Activated CD8-positive, alpha-beta memory T cell treated with anti-CD3 and anti-CD28 coated beads, Interleukin-2, amount 50 U/mL, for 24 hours (primary cell): ENCODE results near the gene GPR17.

Experiments
- DNase-seq: peaks from one replicate; pipeline ENCODE4 v3.0.0-alpha.2; 2020; ENCODE audit errors: extremely low read depth

Gene GPR17

DNA sequence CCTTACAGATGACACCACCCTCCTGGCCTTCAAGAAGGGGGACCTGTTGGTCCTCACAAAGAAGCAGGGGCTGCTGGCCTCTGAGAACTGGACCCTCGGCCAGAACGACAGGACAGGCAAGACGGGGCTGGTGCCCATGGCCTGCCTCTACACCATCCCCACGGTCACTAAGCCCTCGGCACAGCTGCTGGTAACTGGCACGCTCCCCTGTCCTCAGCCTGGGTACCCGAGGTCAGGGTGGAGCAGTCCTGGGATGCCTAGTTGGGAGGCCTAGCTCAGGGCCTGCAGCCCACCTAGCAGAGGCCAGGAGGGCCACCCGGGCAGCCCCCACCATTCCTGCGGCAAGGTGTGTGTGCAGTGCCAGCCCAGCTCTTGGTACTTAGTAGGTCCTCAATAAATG lies 16.3 kb upstream of the GPR17 start:
- DNase-seq = no peak

DNA sequence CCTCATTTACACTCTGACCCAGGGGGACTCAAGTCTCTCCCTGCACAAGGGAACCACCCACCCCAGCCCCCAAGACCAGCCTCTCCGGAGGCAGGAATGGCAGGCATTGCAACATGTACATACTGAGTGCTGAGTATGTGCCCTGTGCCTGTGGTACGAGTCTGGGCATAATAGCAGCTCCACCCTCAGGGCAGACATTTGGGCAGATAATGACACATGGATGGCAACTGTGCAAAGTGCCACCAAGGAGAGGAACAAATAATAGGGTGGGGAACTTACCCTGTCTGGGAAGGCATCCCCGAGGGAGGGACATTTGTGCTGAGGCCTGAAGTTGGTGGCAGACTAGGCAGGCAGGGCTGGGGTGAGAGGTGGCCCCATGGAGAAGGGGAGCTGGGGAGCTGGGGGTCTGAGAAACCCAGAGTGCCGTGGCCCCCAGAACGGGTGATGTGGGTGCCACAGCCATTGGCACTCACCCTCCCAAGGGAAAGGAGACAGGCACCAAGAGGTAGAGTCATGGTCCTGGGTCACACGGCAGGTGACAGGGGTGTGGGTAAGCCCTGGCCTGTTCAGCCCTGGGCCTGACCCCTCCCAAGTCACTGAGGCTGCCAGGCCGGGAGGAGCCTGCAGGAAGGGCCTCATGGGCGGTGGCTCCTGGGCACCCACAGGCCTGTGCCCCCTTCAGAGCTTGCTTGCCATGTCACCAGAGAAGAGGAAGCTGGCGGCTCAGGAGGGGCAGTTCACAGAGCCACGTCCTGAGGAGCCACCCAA lies 15.7 kb upstream of the GPR17 start:
- DNase-seq = no peak

DNA sequence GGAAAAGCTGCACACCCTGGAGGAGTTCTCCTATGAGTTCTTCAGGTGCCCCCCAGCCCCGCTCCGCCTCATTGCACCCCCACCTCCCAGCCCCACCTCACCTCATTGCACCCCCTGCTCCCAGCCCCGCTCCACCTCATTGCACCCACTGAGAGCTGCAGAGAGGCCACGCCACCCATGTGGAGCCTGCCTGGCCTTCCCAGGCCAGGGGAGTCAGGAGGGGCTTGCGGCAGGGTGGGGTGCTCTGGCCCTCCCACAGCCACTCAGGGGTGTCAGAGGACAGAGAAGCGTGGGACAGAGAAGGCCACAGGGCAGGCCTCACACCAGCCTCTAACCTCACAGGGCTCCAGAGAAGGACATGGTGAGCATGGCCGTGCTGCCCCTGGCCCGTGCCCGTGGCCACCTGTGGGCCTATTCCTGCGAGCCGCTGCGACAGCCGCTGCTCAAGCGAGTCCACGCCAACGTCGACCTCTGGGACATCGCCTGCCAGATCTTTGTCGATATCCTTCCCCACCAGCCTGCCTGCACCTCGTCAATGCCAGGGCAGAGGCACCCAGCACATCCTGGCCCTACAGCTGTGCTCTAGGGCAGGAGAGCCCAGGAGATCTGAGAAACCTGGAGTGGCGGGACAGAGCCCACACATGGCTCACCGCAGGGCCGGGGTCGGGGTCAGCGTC lies 15.0 kb upstream of the GPR17 start:
- DNase-seq = no peak

DNA sequence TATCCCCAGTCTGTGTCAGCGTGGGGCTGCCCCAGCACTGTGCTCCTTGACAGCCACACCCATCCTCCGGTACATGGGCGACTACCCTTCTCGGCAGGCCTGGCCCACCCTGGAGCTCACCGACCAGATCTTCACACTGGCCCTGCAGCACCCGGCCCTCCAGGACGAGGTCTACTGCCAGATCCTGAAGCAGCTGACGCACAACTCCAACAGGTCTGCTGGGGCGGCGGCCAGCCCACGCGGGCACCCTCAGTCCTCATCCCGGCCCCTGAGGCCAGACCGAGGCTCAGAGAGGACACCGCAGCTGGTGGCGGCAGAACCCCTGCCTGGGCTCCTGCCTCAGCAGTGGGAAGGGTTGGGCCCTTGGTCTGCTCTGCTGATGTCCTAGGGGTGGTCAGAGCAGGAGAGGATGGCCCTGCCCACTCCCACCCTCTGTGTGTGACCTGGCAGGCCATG lies 14.4 kb upstream of the GPR17 start:
- DNase-seq = no peak

DNA sequence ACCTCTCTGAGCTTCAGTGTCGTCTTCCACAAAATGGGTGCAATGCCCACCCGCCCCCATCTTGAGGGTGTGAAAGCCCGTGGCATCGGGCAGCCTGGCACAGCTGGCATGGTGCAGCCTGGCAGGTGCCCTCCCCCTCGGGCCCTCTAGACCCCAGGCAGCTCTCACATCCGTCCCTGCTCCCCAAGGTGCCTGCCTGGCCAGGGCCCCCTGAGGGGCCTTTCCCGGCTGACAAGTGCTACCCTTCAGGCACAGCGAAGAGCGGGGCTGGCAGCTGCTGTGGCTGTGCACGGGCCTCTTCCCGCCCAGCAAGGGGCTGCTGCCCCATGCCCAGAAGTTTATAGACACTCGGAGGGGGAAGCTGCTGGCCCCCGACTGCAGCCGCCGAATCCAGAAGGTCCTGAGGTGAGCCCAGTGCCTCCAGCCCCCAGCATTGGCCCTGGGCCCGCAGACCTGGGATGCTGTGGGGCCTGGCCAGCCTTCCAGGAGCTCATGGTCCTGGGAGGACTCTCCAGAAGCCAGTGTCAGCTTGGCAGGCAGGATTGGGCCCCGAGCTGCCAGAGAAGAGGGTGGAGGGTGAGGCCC lies 13.9 kb upstream of the GPR17 start:
- no peak for DNase-seq

DNA sequence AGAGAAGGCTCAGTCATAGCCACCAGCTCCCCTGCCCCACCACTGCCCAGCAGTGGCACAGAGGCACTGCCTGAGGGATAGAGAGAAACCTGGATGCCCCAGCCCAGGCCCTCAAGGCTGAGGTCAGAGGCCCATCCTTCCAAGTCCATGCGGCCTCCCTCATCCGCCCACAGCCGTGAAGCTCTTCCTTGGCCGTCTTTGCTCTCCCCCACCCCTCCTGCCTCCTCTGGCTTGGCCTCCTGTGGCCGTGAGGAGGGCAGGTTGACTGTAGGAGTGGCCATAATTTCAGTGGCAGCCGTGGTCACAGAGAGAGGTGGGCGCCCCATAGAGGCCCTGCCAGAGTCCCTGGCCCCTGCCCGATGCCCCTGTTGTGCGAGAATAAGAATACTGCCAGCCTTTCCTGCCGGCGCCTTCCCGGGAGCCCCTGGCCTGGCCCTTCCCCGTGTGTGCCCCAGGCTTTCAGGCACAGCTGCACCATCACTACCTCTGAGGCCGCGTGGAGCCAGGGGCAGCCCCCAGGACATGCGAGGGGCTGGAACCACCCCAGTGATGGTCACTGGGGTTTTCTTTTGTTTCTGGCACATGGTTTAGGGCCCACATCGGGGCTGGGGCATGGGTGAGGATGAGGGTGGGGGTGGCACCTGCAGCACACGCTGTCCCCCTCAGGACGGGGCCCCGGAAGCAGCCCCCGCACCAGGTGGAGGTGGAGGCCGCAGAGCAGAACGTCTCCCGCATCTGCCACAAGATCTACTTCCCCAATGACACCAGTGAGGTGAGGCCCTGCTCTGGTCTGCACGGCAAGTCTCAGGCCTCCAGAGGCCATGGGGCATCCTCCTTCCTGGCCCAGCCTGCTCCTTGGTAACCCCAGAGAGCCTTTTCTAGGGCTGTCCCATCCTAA lies 13.1 kb upstream of the GPR17 start:
- no peak for DNase-seq

DNA sequence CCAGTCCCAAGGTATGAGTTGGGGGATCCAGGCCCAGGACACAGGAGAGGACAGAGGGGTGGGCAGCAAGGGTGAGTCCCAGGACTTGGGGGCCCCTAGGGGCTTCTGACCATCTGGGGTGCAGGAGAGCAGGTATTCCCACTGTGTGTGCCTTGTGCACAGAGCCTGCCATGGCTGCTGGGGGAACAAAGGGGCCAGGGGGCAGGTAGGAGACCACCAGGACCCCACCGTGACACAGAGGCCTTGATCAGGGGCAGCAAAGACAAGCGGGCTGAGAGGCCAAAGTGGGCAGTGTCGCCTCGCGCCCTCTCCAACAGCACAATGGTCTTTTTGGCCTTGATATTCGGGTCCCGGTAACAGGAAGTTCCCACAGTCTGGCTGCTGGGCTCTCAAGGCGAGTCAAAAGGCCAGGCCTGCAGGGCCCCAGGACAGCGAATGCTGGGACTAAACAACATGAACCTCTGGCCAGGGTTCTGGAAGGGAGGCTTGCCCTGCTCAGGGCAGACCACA lies 12.3 kb upstream of the GPR17 start:
- DNase-seq = no peak

DNA sequence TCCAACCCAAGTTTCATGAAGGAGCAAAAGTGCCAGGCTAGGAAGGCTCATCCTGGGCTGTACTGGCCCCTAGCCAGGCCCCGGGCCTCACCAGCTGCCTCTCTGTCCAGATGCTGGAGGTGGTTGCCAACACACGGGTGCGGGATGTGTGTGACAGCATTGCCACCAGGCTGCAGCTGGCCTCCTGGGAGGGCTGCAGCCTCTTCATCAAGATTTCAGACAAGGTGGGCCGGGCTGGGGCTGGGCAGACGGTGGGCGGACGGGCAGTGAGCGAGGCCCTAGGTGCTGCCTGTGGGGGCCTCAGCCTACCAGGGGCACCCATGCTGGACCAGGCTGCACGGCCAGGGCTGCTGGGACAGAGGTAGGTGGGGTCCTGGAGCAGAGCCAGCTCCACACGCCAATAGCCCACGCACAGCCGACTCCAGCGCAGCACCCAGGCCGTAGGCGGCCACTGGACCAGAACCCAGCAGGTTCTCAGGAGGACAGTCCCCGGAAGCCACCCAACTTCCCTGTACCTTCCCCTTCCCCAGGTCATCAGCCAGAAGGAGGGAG lies 11.8 kb upstream of the GPR17 start:
- no peak for DNase-seq

DNA sequence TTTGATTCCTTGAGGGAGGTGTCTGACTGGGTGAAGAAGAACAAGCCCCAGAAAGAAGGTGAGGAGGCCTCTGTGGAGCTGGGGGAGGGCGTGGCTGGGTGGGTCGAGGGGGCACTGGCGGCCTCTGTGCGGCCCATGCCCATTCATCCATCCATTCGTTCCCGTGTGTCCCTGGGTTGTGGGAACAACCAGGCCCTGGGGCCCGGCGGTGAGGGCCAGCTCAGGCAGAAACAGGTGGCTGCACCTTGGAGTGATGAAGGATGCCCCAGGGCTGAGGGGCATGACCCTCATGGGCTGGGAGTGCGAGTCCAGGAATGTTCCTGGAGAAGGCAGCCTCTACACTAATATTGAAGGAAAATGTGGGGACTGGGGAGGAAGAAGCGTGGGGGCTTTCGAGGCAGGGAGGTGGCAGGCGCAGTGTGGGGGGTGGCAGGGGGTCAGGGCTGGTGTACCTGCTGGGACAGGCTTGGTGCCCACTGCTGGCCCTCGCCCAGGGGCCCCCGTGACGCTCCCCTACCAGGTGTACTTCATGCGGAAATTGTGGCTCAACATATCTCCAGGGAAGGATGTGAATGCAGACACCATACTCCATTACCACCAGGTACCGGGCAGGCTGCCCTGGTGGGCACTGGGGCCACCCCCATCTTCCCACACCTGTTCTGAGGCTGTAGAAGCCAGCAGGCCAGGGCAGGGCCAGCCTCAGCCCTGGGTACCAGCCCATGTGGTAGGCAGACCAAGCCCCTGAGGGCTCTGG lies 11.2 kb upstream of the GPR17 start:
- no peak for DNase-seq

DNA sequence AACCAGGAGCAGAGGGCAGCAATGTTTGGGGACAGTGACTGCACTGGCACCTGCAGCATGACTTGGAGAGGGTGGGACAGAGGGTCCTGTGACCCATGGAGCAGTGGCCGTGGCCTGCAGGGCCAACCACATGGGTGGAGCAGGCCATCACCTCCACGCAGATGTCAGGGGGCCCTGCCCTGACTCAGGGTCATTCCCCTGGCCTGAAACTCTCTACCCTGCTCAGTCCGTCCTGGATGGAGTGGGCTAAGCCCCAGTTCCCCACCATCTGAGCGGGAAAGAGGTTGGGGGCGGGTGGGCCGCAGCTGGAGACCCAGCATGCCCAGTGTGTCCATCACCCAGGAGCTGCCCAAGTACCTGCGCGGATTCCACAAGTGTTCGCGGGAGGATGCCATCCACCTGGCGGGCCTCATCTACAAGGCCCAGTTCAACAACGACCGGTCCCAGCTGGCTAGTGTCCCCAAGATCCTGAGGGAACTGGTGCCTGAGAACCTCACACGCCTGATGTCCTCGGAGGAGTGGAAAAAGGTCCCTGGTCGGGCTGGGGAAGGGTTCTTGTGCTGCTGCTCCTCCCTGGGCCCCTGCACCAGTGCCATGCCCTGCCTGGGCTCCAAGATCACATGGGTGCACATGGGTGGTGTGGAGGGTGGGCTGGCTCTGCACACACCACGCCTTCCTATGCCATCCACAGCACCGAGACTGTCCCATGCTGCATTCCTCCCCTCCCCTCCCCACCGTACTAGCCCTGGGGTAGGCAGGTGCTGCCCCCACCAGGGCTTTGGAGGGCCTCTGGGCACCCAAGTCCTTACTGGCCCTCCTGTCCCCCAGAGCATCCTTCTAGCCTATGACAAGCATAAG lies 10.3 kb upstream of the GPR17 start:
- DNase-seq = no peak

DNA sequence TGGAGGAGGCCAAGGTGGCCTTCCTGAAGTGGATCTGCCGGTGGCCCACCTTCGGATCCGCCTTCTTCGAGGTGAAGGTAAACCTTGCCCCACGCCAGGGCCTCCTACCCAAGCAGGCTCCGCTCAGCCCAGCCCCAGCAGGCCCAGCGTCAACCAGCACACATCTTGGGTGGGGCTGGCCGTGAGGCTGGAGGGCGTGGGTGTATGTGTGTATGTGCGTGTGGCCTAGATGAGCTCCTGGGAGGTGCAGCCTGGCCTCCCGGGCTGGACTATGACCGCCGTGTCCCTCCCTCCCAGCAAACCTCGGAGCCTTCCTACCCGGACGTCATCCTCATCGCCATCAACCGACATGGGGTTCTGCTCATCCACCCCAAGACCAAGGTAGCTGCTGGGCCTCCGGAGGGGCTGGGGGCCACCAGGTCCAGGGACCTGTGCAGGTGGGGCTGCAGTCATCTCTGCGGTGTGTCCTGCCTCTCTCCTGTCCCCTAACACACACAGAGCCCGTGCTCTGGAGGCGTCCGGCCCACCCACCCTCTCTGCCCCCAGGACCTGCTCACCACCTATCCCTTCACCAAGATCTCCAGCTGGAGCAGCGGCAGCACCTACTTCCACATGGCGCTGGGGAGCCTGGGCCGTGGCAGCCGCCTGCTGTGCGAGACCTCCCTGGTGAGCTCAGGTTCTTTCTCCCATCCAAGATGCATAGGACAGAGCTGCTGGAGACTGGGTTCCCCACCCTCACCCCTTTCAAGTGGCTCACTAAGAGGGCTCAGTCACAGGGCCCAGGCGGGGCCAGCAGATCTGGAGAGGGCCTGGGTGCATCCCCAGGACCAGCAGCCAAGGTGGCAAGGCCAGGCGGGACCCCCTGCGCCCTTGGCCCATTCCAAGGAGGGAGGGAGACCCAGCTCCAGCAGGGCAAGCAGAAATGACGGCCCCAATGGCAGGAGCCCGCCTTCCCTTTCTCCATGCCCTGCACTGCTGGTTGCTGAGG lies 9.4 kb upstream of the GPR17 start:
- no peak for DNase-seq

DNA sequence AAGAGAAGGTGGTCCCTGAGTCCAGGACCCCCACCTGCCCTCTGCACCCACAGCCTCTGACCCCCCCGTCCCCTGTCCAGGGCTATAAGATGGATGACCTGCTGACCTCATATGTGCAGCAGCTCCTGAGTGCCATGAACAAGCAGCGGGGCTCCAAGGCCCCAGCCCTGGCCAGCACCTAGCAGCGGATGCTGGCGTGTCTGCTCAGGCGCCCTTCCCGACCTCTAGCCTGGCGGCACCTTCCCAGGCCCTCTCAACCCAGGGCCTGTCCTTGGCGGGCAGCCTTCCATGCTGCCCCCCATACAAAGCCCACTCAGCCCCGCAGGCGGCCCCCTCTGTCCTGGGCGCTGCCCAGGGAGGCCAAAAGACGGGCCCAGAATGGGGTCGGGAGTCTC lies 8.7 kb upstream of the GPR17 start:
- no peak for DNase-seq

DNA sequence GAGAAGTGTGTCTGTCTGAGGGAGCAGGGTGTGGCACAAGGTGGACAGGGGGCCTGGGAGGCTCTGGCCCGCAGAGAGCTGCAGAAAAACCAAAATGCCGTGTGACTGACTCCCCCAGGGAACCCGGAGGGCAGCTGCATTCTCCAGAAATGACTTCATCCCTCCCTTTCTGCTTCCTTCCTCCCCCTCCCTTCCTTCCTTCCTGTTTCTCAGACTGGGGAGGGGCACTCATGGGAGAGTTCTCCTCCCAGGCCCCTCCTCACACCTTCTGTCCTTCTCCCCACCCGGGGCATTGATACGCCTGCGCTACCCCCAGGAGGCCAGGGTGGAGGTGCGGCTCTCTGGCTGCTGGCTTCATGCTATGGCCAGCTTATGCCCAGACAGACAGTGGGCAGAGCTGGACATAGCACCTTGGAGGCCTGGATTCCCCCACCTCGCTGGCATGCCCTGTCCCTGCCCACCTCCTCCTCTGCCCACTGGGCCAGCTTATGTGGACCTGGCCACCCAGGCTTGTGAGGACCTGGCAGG lies 8.2 kb upstream of the GPR17 start:
- DNase-seq = no peak

DNA sequence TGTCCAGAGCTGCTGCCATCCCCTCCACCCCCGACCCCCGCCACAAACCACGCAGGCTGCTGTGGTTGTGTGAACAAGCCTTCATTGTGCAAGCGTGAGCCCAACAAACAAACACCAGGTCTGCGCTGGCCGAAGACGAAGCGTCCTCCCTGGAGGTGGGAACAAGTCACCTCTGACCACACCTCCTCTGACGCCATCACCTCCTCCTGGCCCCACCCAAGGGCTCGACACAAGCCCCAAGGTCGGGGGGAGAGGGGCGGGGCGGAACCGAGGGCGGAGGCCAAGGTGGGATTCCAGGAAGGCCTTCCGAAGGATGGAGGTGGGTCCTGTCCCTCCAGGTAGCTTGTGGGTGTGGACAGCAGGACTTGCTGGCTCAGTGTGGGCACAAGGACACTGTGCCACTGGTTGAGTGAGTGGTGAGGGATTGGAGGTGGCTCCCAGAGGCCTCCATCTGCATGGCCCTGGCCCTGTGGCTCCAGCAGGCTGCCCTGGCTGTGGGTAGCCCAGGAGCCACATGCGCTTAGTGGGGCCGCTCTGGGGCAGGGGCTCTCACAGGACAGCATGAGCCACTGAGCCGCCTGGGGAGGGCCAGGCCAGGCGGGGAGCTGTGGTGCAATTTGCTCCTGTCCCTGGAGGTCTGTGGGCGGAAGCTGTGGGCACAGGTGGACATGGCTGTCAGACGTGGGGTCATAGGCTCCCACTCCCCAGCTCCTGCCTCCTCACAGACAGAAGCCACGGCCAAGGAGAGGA lies 7.4 kb upstream of the GPR17 start:
- no peak for DNase-seq

DNA sequence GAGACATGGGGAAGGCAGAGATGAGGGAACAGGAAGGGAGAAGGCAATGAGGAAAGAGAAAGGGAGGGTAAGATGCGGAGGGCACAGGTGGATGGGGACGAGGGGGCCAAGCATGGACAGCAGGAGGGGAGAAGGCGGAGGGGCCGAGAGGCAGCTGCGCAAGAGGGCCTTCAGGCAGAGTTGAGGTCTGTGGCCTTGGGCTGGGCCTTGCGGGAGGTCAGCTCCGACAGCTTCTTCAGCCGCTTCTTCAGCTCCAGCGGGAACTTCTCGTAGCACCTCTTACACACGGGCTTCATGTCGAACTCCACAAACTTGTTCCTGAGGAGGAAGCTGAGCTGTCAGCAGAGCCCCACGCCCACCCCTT lies 6.9 kb upstream of the GPR17 start:
- no peak for DNase-seq

DNA sequence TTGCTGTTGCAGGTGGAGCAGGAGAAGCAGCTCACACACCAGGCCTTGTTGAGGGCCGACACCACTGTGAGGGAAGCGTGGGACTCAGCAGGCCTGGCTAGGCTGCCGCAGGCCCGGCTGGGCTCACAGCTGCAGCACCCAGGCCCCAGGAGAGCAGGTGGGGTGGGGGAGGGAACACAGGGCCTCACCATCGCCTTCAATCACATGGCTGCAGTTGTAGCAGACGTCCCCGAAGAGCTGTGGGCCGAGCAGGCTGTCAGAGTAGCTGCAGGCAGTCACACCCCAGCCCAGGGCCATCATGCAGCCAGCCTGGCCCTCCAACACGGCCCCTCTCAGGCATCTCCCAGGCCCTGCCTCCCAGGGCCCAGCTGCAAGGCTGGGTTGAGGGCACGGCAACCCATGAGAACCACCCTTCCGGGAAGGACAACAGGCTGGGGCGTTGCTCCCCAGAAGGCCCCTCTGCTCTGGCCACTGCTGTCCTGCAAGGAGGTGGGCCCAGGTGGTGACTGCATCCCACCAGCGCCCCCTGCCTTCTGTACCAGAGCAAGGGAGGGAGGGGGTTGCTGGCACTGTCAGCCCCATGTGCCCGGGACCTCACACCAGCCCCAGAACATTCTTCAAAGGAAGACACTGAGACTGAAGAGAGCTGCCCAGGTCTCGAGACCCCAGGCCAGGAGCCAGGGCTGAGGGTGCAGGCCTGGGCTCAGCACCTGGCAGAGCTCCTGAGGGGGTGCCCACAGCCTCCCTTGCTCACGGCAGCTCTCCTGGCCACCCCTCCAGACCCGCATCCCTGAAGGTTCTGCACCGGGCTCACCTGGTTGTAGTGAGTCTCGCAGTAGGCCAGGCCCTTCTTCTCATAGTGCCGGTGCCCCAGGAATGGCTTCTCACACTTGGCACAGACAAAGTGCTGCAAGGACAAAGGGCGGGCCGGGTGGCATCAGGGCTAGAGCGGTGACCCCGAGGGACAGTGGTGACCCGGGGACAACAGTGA lies 5.6 kb upstream of the GPR17 start:
- no peak for DNase-seq

DNA sequence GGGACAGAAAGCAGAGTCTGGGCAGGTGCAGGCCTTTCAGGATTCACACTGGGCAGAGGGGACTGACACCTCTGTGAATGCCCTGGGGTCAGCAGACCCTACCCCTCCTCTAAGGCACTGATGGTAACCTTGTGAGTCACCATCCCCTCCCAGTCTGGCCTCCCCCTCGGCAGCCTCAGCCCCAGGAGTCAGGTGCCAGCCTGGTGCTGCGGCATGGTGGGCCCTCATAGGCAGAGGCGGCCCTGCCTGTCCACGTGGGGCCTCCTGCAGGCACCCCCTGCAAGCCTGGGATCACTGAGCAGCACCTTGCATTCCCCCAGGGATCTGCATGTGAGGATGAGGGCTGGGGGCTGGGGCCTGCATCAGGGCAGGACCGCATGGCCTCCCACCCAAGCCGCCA lies 4.8 kb upstream of the GPR17 start:
- DNase-seq = no peak
